IMR-90 (cell line): ENCODE measurements around the gene OR2AJ1. TPM values are rescaled to one million over a fixed set of nuclear protein-coding genes. Genes with fewer than 3 reads are reported as not detected.

Experiments
- ATAC-seq: fragments of 200-7000 bp; cut with Tn5 transposase; 2 replicates; pipeline ENCODE4 v1.9.1; 2020; ENCODE audit warnings: low read depth, mild to moderate bottlenecking, moderate library complexity
- BruUV-seq: library from RNA; stranded (reverse); fragments of 400-500 nt; replicated peaks from 2 replicates; lab custom pipeline; 2021; lab: Mats Ljungman, UMichigan
- CTCF ChIA-PET: fragments of 300-600 bp; formaldehyde crosslinking; extraction: SDS; loops from one replicate; lab custom pipeline; 2021; ENCODE audit warnings: antibody characterized with exemption; lab: Yijun Ruan, JAX
- POLR2A ChIA-PET: fragments of 300-600 bp; sonication (Branson Sonifier 250); formaldehyde crosslinking; loops from one replicate; lab custom pipeline; 2022; ENCODE audit warnings: antibody characterized with exemption; ENCODE audit not compliant: unreplicated experiment; lab: Charles Lee
- DNase-seq: peaks from one replicate; pipeline ENCODE4 v3.0.0; 2013
- H2AFZ ChIP-seq: replicated peaks from 2 replicates; pipeline ENCODE3; 2013; ENCODE audit warnings: low read length, mild to moderate bottlenecking; ENCODE audit not compliant: poor library complexity
- H2AK5ac ChIP-seq: 2 replicates; pipeline ENCODE4 v1.6.1; 2013; ENCODE audit warnings: low read depth, low read length, inconsistent platforms
- H2AK9ac ChIP-seq: replicated peaks from 2 replicates; pipeline ENCODE3; 2013; ENCODE audit warnings: mild to moderate bottlenecking, low read depth, low read length, moderate library complexity; ENCODE audit not compliant: poor library complexity
- H2BK120ac ChIP-seq: 2 replicates; pipeline ENCODE4 v1.6.1; 2013; ENCODE audit warnings: low read depth, low read length, inconsistent platforms
- H2BK15ac ChIP-seq: 3 replicates; pipeline ENCODE4 v1.6.1; 2013; ENCODE audit warnings: low read depth, low read length, inconsistent platforms
- H2BK20ac ChIP-seq: 2 replicates; pipeline ENCODE4 v1.6.1; 2013; ENCODE audit warnings: low read depth, mild to moderate bottlenecking, inconsistent platforms, low read length, moderate library complexity
- H2BK5ac ChIP-seq: 2 replicates; pipeline ENCODE4 v1.6.1; 2013; ENCODE audit warnings: mild to moderate bottlenecking, low read depth, low read length, inconsistent platforms; ENCODE audit not compliant: poor library complexity, severe bottlenecking
- H3K14ac ChIP-seq: replicated peaks from 2 replicates; pipeline ENCODE4 v1.6.1; 2013; ENCODE audit warnings: low read depth, low read length, inconsistent platforms
- H3K18ac ChIP-seq: 2 replicates; pipeline ENCODE4 v1.6.1; 2013; ENCODE audit warnings: low read depth, low read length, control low read depth
- H3K23ac ChIP-seq: 2 replicates; pipeline ENCODE4 v1.6.1; 2013; ENCODE audit warnings: low read depth, low read length, inconsistent platforms
- H3K27ac ChIP-seq: 2 replicates; pipeline ENCODE4 v1.5.1; 2013; ENCODE audit warnings: mild to moderate bottlenecking, control low read depth, low read length; ENCODE audit not compliant: insufficient read depth
- H3K27me3 ChIP-seq: 2 replicates; pipeline ENCODE4 v1.6.1; 2013; ENCODE audit warnings: low read length; ENCODE audit not compliant: control insufficient read depth, insufficient read depth
- H3K36me3 ChIP-seq: 2 replicates; pipeline ENCODE4 v1.6.1; 2013; ENCODE audit warnings: low read length, mixed read lengths; ENCODE audit not compliant: control insufficient read depth, insufficient read depth
- H3K4ac ChIP-seq: 2 replicates; pipeline ENCODE4 v1.6.1; 2013; ENCODE audit warnings: low read depth, low read length, inconsistent platforms
- H3K4me1 ChIP-seq: 2 replicates; pipeline ENCODE4 v1.6.1; 2013; ENCODE audit warnings: low read length, mixed read lengths; ENCODE audit not compliant: control insufficient read depth, insufficient read depth
- H3K4me2 ChIP-seq: 2 replicates; pipeline ENCODE4 v1.6.1; 2013; ENCODE audit warnings: low read depth, mild to moderate bottlenecking, control low read depth, low read length, moderate library complexity
- H3K4me3 ChIP-seq: 2 replicates; pipeline ENCODE4 v1.5.1; 2013; ENCODE audit warnings: low read depth, mild to moderate bottlenecking, control low read depth, low read length, moderate library complexity; ENCODE audit not compliant: insufficient read depth
- H3K56ac ChIP-seq: 2 replicates; pipeline ENCODE4 v1.6.1; 2013; ENCODE audit warnings: low read length, inconsistent platforms; ENCODE audit not compliant: insufficient read depth; ENCODE audit errors: extremely low read depth
- H3K79me1 ChIP-seq, 2 experiments: 2 replicates each; pipeline ENCODE4 v1.6.1; 2013; ENCODE audit warnings: low read length in 2 of 2, inconsistent platforms in 1 of 2, low read depth in 1 of 2
- H3K9ac ChIP-seq: 2 replicates; pipeline ENCODE4 v1.6.1; 2013; ENCODE audit warnings: low read depth, low read length, control low read depth
- H3K9me1 ChIP-seq: 2 replicates; pipeline ENCODE4 v1.6.1; 2013; ENCODE audit warnings: low read length, inconsistent platforms; ENCODE audit not compliant: insufficient read depth
- H3K9me3 ChIP-seq: 2 replicates; pipeline ENCODE4 v1.6.1; 2013; ENCODE audit warnings: low read length; ENCODE audit not compliant: control insufficient read depth, insufficient read depth
- H4K20me1 ChIP-seq: 2 replicates; pipeline ENCODE4 v1.6.1; 2013; ENCODE audit warnings: low read length, inconsistent platforms; ENCODE audit not compliant: insufficient read depth
- H4K5ac ChIP-seq: 2 replicates; pipeline ENCODE4 v1.6.1; 2013; ENCODE audit warnings: mild to moderate bottlenecking, low read depth, low read length, control low read depth
- H4K8ac ChIP-seq, 2 experiments: 2 replicates each; pipeline ENCODE4 v1.6.1; 2013; ENCODE audit warnings: low read depth in 2 of 2, low read length in 2 of 2, control low read depth in 1 of 2, inconsistent platforms in 1 of 2
- H4K91ac ChIP-seq: 2 replicates; pipeline ENCODE4 v1.6.1; 2013; ENCODE audit warnings: low read depth, low read length, inconsistent platforms; ENCODE audit not compliant: insufficient read depth
- CHD1 ChIP-seq: IDR thresholded peaks from 2 replicates; pipeline ENCODE4 v1.6.1; 2012; ENCODE audit warnings: low read depth, low read length, improper control_type of control experiment
- CTCF ChIP-seq: conservative IDR thresholded peaks from 2 replicates; pipeline ENCODE4 v1.5.1; 2012; ENCODE audit warnings: mild to moderate bottlenecking, low read depth, low read length, improper control_type of control experiment
- ELK1 ChIP-seq: fragments of 150-350 bp; IDR thresholded peaks from 2 replicates; pipeline ENCODE4 v1.6.1; 2016; ENCODE audit warnings: low read depth, mild to moderate bottlenecking, low read length, moderate library complexity, borderline replicate concordance
- FOS ChIP-seq: fragments of 150-350 bp; IDR thresholded peaks from 2 replicates; pipeline ENCODE4 v1.6.1; 2016; ENCODE audit warnings: low read depth, low read length
- MAFK ChIP-seq: IDR thresholded peaks from 2 replicates; pipeline ENCODE4 v1.6.1; 2012; ENCODE audit warnings: low read depth, low read length, improper control_type of control experiment
- MAZ ChIP-seq: IDR thresholded peaks from 2 replicates; pipeline ENCODE4 v1.6.1; 2012; ENCODE audit warnings: low read depth, mild to moderate bottlenecking, low read length, improper control_type of control experiment, moderate library complexity, borderline replicate concordance
- POLR2A ChIP-seq: IDR thresholded peaks from 2 replicates; pipeline ENCODE4 v1.6.1; 2012; ENCODE audit warnings: mild to moderate bottlenecking, low read depth, low read length
- RAD21 ChIP-seq: IDR thresholded peaks from 2 replicates; pipeline ENCODE4 v1.6.1; 2012; ENCODE audit warnings: low read length, improper control_type of control experiment
- RCOR1 ChIP-seq: IDR thresholded peaks from 2 replicates; pipeline ENCODE4 v1.6.1; 2012; ENCODE audit warnings: mild to moderate bottlenecking, low read length, improper control_type of control experiment; ENCODE audit not compliant: insufficient replicate concordance
- SMC3 ChIP-seq: fragments of 150-350 bp; IDR thresholded peaks from 2 replicates; pipeline ENCODE4 v1.6.1; 2016; ENCODE audit warnings: low read depth, mild to moderate bottlenecking, antibody characterized with exemption, low read length, moderate library complexity
- USF2 ChIP-seq: fragments of 150-350 bp; IDR thresholded peaks from 2 replicates; pipeline ENCODE4 v1.6.1; 2017; ENCODE audit warnings: mild to moderate bottlenecking, antibody characterized with exemption, low read length, low read depth
- WGBS, 2 experiments: methylation state at CpG; one replicate each; pipeline versions ENCODE4 v1.1.5 to v1.1.7; 2013; ENCODE audit warnings: missing lambda C conversion rate in 2 of 2; ENCODE audit not compliant: insufficient read length in 1 of 2; ENCODE audit errors: extremely low coverage in 2 of 2; 5-methylcytosine and 5-hydroxymethylcytosine counted together
- dilution Hi-C: fragments of 300-500 bp; cut with HindIII; formaldehyde crosslinking; loops from one replicate; pipeline ENCODE4 v1.14.3; 2018; ENCODE audit warnings: low sequenced_read_pairs; ENCODE audit not compliant: unreplicated experiment
- in situ Hi-C: fragments of 300-500 bp; cut with MboI; formaldehyde crosslinking; loops from 3 replicates; pipeline ENCODE4 v1.14.3; 2019; ENCODE audit warnings: low sequenced_read_pairs, inconsistent platforms, mixed read lengths
- intact Hi-C: fragments of 100-400 bp; cut with micrococcal nuclease; formaldehyde crosslinking; loops from 2 replicates; pipeline ENCODE4 v1.10.0; 2022
- polyA plus RNA-seq, 3 experiments: library from polyadenylated mRNA; depleted of rRNA; stranded (reverse); fragments of >200 nt; gene quantifications; 2 replicates each; pipeline ENCODE4 v1.2.3, GENCODE V29; 2012; ENCODE audit warnings: low replicate concordance in 1 of 3
- total RNA-seq: library from RNA; depleted of rRNA; stranded (reverse); fragments of >200 nt; gene quantifications from 2 replicates; pipeline ENCODE4 v1.2.3, GENCODE V29; 2012

Gene OR2AJ1
- total and polyA plus RNA-seq, 2 of the 4 experiments (the other 2 are of a cell fraction): not detected

- Histone ChIP-seq H2BK5ac (no peak overlapping the region), H3K4ac (no peak overlapping the region), H3K36me3 (no peaks in the 10 kb centered on the region), H3K4me3 (no peak overlapping the region), H3K27ac (no peak overlapping the region), H2BK120ac (no peak overlapping the region), H2AK5ac (no peak overlapping the region), H3K18ac (no peak overlapping the region), H2BK15ac (no peak overlapping the region), H3K79me1 (no peaks in the 10 kb centered on the region), H4K8ac (no peak overlapping the region), H2AFZ (no peak overlapping the region), H3K9me1 (no peaks in the 10 kb centered on the region), H4K20me1 (no peaks in the 10 kb centered on the region), H2AK9ac (no peak overlapping the region), H3K23ac (no peak overlapping the region), H3K27me3 (no peaks in the 10 kb centered on the region), H3K9me3 (peaks cover 15% of the 10 kb centered on the region; the same call in 1 of the 2 replicates), H3K14ac (no peak overlapping the region), H4K91ac (no peak overlapping the region), H3K4me1 (no peaks in the 10 kb centered on the region), H4K5ac (no peak overlapping the region), H3K56ac (no peak overlapping the region), H3K9ac (no peak overlapping the region), H3K4me2 (no peak overlapping the region), H2BK20ac (no peak overlapping the region)
- dilution Hi-C loops (no loop called here), intact Hi-C loops (no loop called here), in situ Hi-C loops (no loop called here)
- no TSS peak for BruUV-seq
- DNase-seq (no peak), ATAC-seq (no peak)
- TF ChIP-seq CTCF: no peak
- no peak for TF ChIP-seq SMC3
- no peak for TF ChIP-seq ELK1
- no peak for TF ChIP-seq MAZ
- TF ChIP-seq RCOR1: no peak
- no peak for TF ChIP-seq MAFK
- no peak for TF ChIP-seq POLR2A
- TF ChIP-seq FOS: no peak
- TF ChIP-seq USF2: no peak
- no peak for TF ChIP-seq CHD1
- no peak for TF ChIP-seq RAD21
- CTCF ChIA-PET: no interaction called here
- POLR2A ChIA-PET: no interaction called here
- 60% methylated on average over 1 of the region's 18 CpGs; no CpG with 5 or more reads in 1 of the 2 experiments for WGBS, 2 experiments
Observed at GRCh38 chr1:247936415-247936814, 11.7 kb downstream of the OR2AJ1 start.
